HG03135 (cell line): ENCODE measurements around the gene TGM3.

ENCODE experiments used
- ATAC-seq: cut with Tn5 transposase; IDR thresholded peaks from one replicate; pipeline ENCODE4 v1.9.1; 2021; ENCODE audit warnings: mild to moderate bottlenecking, moderate library complexity; ENCODE audit not compliant: unreplicated experiment

TGM3 gene

GRCh38 chr20:2373098-2373497, 77.3 kb downstream of the TGM3 start:
- no peak for ATAC-seq

- no peak for ATAC-seq
These were observed 78.7 kb downstream of the TGM3 start for GRCh38 chr20:2374346-2375125.

GRCh38 chr20:2378893-2379292, 83.1 kb downstream of the TGM3 start:
- ATAC-seq: no peak

- ATAC-seq: no peak
These were observed 83.9 kb downstream of the TGM3 start for GRCh38 chr20:2379511-2380229.

- no peak for ATAC-seq
These were observed 84.8 kb downstream of the TGM3 start, which contains the start of gene TGM6 for GRCh38 chr20:2380601-2381000. Gene TGM6, plus strand, starts transcription at chr20:2380901. Its CDS starts 68 bp downstream, at chr20:2380969.

- ATAC-seq: no peak
These were observed 85.5 kb downstream of the TGM3 start for GRCh38 chr20:2381303-2381702.

GRCh38 chr20:2382833-2383232, 87.0 kb downstream of the TGM3 start:
- no peak for ATAC-seq

- no peak for ATAC-seq
These were observed 89.2 kb downstream of the TGM3 start for GRCh38 chr20:2385026-2385425.

GRCh38 chr20:2385496-2385895, 89.7 kb downstream of the TGM3 start:
- ATAC-seq: no peak

GRCh38 chr20:2386516-2387179, 90.8 kb downstream of the TGM3 start:
- ATAC-seq: no peak

- ATAC-seq: no peak
These were observed 91.4 kb downstream of the TGM3 start for GRCh38 chr20:2387180-2387577.

GRCh38 chr20:2387580-2387979, 91.8 kb downstream of the TGM3 start:
- no peak for ATAC-seq
